Activated CD8-positive, alpha-beta memory T cell treated with anti-CD3 and anti-CD28 coated beads, Interleukin-2, amount 50 U/mL, for 1 hour (primary cell): ENCODE measurements around the gene DLD.
"Not testable (repeated sequence)": the region's sequence is repeated elsewhere in the genome, so short reads cannot be mapped to it uniquely, and the experiment has no call there.

ENCODE experiments used
- DNase-seq: peaks from one replicate; pipeline ENCODE4 v3.0.0-alpha.2; 2020; ENCODE audit errors: extremely low read depth

Gene DLD, protein sequence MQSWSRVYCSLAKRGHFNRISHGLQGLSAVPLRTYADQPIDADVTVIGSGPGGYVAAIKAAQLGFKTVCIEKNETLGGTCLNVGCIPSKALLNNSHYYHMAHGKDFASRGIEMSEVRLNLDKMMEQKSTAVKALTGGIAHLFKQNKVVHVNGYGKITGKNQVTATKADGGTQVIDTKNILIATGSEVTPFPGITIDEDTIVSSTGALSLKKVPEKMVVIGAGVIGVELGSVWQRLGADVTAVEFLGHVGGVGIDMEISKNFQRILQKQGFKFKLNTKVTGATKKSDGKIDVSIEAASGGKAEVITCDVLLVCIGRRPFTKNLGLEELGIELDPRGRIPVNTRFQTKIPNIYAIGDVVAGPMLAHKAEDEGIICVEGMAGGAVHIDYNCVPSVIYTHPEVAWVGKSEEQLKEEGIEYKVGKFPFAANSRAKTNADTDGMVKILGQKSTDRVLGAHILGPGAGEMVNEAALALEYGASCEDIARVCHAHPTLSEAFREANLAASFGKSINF

DNA sequence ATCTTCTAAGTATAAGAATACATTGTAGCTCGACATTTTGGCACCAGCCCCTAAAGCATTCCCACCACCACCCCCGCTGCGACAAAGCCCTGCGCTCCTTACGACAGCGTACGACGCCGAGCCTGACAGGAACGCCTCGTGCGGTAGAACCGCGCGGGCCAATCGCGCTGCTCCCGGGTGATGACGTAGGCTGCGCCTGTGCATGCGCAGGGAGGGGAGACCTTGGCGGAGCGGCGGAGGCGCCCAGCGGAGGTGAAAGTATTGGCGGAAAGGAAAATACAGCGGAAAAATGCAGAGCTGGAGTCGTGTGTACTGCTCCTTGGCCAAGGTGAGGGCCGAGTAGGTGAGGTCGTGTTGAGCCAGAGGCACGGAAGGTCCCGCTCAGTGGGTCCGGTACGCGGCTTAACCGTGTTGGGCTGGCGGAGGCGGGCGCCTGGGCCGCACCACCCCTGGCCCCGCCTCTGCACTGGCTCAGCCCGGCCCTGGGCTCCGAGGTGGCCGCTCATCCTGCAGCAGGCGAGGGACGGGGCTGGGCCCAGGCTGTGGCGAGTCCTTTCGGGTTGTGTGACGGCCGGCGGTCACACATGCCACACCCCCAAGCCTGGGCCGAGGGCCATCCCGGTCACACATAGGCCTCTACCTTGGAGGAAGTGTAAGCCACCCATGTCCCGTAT, at the start of gene DLD:
Gene DLD, plus strand, starts transcription at position 222 of the 674 bp plus-strand sequence. Its CDS starts 68 bp downstream, at position 290.
- DNase-seq: peak; percentile 76

GRCh38 chr7:107842213-107842612, 48.8 kb upstream of the DLD start:
- no peak for DNase-seq

GRCh38 chr7:107843184-107843583, 47.8 kb upstream of the DLD start:
- DNase-seq: no peak

- DNase-seq: no peak
Observed at GRCh38 chr7:107846324-107846723, 44.7 kb upstream of the DLD start.

DNA sequence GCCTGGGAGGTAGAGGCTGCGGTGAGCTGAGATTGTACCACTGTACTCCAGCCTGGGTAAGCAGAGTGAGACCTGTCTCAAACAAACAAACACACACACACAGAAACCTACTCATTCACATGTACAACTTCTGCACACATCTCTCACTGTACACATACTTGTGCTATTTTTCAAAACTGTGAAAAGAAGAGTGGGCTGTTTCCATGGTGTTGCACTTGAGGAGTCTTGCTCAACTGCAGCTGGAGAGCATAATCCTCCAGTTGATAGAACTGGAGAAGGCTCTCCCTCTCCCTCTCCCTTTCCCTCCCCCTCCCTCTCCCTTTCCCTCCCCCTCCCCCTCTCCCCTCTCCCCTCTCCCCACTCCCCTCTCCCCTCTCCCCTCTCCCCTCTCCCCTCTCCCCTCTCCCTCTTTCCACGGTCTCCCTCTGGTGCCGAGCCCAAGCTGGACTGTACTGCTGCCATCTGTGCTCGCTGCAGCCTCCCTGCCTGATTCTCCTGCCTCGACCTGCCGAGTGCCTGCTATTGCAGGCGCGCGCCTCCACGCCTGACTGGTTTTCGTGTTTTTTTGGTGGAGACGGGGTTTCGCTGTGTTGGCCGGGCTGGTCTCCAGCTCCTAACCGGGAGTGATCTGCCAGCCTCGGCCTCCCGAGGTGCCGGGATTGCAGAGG, 43.7 kb upstream of the DLD start:
- no peak for DNase-seq

DNA sequence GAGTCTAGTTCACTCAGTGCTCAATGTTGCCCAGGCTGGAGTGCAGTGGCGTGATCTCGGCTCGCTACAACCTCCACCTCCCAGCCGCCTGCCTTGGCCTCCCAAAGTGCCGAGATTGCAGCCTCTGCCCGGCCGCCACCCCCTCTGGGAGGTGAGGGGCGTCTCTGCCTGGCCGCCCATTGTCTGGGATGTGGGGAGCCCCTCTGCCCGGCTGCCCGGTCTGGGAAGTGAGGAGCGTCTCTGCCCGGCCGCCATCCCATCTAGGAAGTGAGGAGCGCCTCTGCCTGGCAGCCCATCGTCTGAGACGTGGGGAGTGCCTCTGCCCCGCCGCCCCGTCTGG, 43.2 kb upstream of the DLD start:
- not testable (repeated sequence) for DNase-seq

DNA sequence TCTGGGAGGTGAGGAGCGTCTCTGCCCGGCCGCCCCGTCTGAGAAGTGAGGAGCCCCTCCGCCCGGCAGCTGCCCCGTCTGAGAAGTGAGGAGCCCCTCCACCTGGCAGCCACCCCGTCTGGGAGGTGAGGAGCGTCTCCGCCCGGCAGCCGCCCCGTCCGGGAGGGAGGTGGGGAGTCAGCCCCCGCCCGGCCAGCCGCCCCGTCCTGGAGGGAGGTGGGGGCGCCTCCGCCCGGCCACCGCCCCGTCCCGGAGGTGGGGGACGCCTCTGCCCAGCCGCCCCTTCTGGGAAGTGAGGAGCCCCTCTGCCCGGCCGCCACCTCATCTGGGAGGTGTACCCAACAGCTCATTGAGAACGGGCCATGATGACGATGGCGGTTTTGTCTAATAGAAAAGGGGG, 42.8 kb upstream of the DLD start:
- not testable (repeated sequence) for DNase-seq

DNA sequence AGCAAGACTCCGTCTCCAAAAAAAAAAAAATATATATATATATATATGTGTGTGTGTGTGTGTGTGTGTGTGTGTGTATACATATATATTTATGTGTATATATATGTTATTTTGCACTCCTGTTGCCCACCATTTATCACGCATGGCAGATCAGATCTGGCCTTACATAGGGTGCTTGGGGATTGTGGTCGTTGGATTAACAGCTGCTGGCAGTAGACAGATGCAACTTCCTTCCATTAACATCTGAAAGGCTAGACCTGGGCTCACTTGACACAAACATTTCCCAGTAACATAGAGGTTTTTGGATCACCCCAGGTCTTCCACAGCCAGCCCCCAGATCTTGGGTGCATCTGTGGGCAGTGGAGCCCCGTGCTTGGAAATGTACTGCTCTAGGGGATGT, 40.8 kb upstream of the DLD start:
- no peak for DNase-seq

GRCh38 chr7:107850643-107851042, 40.3 kb upstream of the DLD start:
- no peak for DNase-seq

- DNase-seq: no peak
Observed at GRCh38 chr7:107854454-107854853, 36.5 kb upstream of the DLD start.

DNA sequence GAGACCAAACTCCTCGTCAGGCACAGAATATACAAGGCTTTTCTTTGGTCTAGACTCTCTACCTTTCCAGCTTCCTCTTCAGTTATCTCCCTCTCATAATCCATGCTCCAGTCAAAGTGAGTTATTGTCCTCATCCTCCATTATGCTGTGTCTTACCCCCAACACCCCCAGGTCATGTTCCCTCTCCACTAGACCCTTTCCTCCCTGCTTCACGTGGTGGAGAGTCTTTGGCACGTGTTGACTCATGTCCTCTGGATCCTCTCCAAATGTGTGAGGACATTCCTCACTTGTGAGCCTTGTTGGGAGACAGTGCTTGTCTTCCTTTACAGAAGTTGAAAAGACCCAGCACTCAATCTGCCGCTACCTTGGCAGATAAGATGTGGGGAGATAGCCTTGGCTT, 36.0 kb upstream of the DLD start:
- DNase-seq: no peak

DNA sequence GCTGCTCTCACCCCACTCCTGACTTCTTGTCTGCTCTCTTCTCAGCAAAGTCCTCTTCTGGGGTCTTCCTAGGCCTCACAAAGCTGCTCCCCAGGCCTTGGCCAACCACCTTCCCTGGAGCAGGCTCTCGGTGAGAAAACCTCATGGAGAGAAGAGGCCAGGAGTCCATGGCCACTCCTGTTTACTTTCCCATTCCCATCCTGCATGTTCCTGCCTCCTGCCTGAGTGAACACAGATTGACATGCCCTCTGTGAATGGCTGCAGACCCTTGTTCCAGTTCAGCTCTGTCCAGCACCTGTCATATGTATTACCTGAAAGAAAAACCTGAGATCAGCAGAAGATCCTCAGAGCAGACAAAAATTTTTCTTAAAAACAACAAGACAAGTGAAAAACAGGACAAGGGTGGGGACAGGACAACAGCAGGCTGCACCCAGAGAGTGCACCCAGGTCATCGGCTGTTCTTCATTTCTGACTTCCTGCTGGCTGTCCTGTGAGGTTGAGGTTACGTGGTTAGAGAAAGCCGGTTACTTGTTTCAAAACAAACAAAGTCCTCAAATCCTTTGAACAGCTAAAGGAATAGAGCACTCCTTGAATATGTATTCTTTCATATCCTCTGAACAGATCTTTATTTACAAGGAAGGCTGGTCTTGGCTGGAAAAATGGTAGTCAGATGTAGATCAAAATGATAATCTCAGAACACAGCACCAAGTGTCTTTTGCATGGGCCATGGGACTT, 34.0 kb upstream of the DLD start:
- no peak for DNase-seq

GRCh38 chr7:107857541-107857912, 33.5 kb upstream of the DLD start:
- no peak for DNase-seq

DNA sequence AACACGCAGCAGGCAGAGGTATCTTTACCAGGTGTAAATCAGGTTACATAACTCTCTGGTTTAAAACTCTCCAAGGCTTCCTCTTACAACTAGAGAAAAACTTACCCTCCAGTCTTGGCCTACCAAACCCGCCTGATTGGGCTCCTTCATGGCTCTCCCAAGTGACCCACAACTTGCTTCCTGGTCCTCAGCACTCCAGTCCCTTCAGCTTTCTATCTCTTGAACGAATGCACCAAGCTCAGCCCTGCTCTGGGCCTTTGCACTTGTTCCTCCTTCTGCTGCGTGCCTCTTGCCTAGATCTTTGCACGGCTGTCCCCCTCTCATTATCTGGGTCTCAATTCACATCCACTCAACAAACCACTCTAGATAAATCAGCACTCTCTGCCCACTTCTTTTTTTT, 32.7 kb upstream of the DLD start:
- no peak for DNase-seq

GRCh38 chr7:107860279-107860961, 30.6 kb upstream of the DLD start:
- DNase-seq: no peak

DNA sequence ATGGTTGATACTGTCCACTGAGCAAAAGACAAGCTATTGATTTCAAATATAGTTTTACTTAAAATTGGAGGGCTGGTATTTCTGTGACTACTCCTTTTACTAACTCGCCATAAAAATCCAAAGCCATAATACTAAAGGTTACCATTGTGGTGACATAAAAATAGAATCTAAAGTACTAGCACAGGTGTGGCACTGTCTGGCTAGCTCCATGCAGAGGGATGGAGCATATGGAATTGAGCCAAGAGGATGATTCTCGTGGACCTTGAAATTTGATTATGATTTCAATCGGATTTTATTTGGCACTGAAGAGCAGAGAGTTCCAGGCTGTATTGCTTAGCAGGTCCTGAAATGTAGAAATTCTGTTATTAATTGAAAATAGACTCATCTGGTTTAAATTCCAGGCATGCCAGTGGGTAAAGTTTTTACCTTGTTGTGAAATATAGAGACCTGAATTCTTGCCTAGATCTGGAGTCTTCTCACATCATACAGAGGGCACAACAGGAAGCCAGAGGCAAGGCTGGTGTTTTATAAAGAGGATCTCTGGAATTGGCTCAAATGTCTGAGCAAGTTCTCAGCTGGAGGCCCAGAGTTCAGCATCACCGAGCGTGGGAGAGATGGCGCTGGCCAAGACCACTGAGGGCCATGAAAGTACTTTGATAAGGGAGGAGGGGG, 29.9 kb upstream of the DLD start:
- DNase-seq: no peak

DNA sequence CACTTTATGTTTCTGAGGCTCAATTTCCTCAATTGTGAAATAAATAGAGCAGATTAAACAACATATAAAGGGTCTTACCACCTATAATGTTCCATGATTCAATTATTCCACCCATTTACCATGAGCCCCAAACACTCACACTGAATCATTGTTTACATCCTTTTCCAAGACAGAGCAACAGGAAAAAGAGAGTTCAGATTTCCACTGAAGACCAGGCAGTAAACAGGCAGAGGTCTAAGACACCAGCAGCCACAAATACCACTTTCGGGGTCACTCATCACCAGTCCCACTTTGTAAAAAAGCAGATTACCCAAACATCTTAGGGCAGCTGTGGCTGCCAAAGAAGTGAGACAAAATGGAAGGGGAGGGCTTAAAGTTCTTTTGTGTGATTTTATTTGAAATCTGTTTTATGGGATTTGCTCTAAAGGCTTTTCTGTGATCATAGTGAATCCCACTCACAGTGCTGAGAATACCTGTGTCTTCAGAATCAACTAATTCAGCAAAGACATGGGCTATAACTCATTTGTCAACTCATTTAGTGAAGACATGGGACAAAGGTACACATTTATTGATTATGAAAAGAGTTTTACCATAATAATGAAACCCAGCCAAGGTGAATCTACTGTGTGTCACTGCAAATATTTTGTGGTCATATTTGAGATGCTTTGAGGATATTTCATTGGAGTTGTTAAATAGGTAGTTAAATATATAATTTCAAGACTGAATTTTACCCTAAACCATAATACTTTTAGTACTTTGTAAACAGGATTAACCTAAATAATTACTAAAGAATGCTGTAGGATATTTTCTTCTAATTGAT, 24.8 kb upstream of the DLD start:
- DNase-seq: no peak

GRCh38 chr7:107867858-107868466, 23.0 kb upstream of the DLD start:
- DNase-seq: no peak

- DNase-seq: no peak
Observed at GRCh38 chr7:107870427-107871000, 20.5 kb upstream of the DLD start.
